CD4-positive, alpha-beta T cell treated with Interferon alpha-2 for 1 hour (primary cell): Measurements from ENCODE around the gene RMP24.
"Not testable (repeated sequence)": the region's sequence is repeated elsewhere in the genome, so short reads cannot be mapped to it uniquely, and the experiment has no call there.

Source experiments
- DNase-seq, 2 donors: peaks; one replicate each; pipeline ENCODE4 v3.0.0-alpha.2; 2020 to 2022

RMP24 gene

GRCh38 chr18:35972197-35973000 lies at the start of gene RMP24:
Gene RMP24 (plus strand): TSS chr18:35972679.
- DNase-seq = peak; percentile 92 to 95

DNA sequence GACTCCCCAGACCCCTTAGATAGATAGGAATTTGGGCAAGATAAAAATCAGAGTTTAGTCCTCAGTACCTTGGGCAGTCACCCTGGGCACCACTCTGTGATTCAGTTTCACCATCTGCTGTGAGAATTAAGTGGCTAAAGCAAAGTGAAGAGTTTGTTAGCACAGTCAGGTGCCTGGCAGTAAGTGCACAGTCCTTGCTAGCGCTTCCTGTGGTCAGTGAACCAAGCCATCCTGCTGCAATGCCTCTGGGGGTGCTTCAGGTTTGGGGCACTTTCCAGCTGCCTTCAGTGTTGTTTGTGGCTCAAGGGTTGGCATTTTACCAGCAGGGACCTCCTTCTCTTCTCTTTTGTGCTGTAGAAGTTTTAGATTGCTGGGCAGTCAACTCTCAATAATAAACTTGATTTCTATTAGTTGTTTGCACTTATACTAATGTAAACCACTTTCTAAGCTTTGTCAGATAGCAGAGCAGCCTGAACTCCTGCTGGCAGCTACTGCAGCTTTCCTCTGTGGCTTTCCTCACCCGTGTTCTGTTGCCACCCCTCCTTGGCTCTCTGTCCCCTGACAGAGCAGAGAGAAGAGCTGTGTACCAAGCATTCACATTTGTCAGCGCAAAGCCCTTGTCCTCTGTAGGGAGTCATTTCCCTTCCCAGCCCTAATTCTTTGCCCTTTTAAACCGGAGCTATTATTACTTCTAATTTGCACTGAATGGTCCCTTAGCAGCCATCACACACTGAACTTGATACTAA lies 48.4 kb upstream of the RMP24 start:
- DNase-seq = no peak

GRCh38 chr18:35926884-35927283 lies 45.6 kb upstream of the RMP24 start:
- no peak for DNase-seq

DNA sequence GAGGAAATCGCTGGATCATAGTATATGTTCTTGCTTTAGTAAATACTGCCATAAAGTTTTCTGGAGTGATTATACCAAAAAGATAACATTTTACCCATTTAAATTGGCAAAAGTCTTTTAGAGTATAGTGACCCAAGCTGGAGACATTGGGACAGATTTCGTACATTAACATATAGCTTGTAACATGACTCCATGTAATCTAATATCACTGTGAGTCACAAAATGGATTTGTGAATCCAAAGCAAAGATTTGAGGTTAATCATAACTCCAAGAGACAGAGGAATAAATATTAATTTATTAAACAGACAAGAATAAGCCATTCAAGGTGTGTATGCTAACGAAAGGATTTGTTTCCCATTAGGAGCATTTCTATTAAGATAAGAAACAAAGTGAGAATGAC lies 45.0 kb upstream of the RMP24 start:
- DNase-seq = no peak

DNA sequence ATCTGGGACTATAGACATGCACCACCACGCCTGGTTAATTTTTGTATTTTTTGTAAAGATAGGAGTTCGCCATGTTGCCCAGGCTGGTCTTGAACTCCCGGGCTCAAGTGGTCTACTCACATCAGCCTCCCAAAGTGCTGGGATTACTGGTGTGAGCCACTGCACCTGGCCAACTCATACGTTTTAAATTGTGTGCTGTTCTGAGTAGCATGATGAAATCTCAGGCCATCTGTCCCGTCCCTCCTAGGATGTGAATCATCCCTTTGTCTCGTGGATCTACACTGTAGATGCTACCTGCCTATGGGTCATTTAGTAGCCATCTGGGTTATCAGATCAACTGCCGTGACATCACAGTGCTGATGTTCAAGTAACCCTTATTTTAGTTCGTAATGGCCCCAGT lies 38.5 kb upstream of the RMP24 start:
- no peak for DNase-seq

GRCh38 chr18:35934891-35935290 lies 37.6 kb upstream of the RMP24 start:
- no peak for DNase-seq

DNA sequence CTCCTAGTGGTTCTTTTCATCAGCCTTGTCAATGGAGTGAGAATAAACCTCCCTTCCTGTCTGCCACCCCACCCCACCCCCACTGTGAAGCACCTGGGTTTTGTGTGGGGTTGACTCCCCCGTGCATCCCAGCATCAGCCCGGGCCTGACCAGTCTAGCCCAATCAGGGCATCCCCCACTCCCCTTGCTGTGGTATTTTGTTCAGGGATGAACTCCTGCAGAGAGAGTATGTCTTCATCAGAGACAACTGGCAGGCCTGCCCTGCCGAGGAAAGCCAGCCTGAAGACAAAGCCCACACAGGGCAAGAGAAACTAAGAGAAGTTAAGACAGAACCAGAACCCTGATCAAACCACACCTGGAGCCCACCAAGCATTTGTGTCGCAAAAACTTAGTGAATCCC lies 36.7 kb upstream of the RMP24 start:
- DNase-seq = no peak

GRCh38 chr18:35936951-35937350 lies 35.5 kb upstream of the RMP24 start:
- DNase-seq = no peak

DNA sequence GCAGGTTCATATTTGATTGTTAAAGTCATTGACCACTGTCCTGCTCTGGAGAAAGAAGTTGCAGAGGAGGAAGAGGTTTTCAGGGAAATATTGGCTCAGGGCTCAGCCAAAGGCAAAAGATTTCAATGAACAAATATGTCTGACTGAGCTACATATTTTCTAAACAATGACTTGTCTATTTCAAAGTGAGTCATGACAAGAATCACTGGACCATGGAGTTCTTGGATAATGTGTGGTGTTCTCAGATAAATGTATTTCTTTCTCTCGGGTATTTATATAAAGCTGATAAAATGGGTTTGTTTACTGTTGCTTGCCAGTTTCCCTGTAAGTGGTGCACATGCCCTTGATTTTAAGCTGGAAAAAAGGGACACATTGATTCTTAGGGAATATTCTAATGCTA lies 34.3 kb upstream of the RMP24 start:
- no peak for DNase-seq

GRCh38 chr18:35938562-35938961 lies 33.9 kb upstream of the RMP24 start:
- DNase-seq = no peak

DNA sequence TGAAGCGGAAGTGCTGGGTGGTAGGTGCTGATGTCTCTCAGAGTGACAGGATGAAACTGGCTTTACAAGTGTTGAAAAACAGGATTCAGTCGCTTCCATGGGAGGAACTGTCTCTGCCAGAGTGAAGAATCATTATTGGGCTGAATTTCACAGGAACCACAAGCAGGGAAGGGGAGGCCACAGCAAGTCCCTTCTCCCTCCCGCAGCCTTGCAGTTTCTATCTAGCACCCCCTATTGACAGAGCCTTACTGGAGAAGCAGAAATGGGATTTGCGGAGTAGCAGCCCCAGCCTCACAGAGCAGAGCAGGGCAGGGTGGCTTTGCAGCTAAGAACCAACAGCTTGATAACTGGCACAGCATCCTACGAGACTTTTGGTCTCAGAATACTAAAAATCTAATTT lies 33.3 kb upstream of the RMP24 start:
- DNase-seq = no peak

DNA sequence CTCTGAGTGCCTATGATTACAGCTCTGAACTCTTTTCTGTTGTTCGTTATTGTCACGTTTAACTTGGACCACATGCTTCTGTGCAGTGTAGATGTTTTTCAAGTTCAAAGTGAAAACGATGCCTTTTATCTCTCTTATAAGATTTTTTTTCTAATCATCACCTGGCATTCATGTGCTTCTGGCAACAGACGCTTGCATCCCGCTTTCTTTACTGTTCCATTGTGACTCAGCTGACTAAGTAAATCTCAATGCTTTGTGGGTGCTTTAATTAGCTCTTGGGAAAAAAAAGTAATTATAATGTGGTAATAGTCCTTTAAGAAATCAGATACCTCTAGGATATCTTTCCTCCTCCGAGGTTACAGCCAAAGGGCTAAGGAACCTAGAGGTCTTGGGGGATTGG lies 31.2 kb upstream of the RMP24 start:
- DNase-seq = no peak

DNA sequence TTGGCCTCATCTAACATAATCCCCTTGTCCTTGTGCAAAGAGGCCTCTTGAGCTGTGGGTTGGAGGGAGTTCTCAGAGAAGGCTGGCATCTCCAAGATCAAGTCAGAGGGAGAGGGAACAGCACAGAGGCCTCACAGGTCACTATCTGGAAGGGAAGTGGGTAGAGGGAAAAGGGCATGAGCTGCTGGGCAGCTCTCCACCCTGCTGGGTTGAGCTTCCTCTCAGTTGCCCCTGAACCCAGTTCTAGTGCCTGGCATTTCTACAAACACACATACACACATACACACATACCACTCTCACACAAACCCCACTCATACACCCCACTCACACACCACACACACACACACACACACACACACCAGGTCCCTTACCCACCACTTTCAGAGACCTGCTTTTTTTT lies 30.3 kb upstream of the RMP24 start:
- DNase-seq = no peak

DNA sequence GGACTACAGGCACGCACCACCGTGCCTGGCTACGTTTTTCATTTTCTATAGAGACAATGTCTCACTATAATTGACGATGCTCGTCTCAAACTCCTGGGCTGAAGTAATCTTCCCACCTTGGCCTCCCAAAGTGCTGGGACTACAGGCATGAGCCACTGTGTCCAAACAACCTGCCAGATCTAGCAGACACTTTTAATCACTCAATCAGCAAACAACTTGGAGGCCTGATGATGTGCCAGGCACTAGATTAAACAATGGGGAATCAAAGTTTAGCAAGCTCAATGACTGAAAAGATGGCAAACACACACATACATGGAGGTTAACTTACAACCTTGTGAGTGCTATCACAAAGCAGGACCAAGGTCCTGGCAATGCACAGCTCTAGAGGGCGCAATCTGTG lies 29.8 kb upstream of the RMP24 start:
- no peak for DNase-seq

- DNase-seq = no peak
Measured at GRCh38 chr18:35948080-35948479, 24.4 kb upstream of the RMP24 start.

DNA sequence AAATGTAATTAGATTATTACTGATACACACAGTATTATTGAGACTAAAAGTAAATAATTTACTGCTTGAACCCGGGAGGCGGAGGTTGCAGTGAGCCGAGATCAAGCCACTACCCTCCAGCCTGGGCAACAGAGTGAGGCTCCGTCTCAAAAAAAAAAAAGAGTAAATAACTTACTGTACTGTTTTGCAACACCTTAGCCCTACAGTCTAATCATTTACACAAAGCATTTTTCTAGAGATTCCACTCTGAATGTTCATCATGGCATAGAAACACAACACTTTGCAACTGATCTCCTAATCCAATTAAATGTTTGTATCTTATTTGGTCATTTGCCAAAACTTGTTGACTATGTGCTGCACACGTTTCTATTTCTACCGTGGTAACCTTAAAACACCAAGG lies 23.4 kb upstream of the RMP24 start:
- DNase-seq = no peak

DNA sequence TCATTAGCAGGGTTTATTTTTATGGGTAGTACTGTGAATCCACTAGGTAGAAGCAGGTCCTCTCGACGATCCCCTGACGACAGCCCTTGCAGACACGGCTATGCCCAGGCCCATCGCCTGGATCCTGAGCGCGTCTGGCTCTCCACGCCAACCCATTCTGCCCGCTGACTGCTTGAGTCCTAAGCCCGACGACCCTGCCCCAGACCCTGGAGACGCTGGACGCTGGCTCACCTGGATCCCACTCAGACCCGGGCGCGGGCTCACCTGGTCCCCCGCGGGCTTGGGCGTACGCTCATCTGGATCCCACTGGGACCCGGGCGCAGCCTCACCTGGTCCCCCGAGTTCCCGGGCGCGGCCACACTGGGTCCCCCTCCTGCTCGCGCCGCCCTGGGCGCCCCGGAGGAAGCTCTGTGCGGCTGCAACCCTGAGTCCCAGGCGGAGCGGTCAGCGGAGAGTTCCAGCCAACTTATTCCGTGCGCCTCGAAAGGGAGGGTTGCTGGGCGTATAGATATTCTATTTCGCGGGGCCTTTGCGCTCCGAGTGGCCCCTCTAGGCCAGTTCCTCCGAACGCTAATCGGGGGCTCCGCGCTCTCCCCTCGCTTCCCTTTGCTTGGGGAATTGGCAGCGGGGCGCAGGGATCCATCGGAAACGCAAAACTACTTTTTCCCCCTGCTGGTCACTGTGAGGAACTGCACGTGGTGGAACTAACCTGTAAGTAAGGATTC lies 22.4 kb upstream of the RMP24 start:
- peak; percentile 50 to 68 for DNase-seq

- DNase-seq = no peak
Measured at GRCh38 chr18:35950628-35950982, 21.9 kb upstream of the RMP24 start.

- no peak for DNase-seq
Measured at GRCh38 chr18:35953688-35954087, 18.8 kb upstream of the RMP24 start.

DNA sequence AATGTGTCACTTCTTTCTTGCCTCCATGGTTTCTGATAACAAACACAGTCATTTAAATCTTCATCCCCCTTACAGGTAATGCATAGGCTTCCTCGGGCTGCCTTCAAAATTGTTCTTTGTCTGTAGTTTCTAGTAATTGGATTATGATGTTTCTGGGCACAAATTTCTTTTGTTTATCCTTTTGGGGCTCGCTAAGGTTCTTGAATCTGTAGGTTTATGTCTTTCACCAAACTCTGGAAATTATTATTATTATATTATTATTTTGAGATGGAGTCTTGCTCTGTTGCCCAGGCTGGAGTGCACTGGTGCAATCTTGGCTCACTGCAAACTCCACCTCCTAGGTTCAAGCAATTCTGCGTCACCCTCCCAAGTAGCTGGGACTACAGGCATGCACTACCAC lies 16.3 kb upstream of the RMP24 start:
- no peak for DNase-seq

- no peak for DNase-seq
Measured at GRCh38 chr18:35962320-35962719, 10.2 kb upstream of the RMP24 start.

- DNase-seq = no peak
Measured at GRCh38 chr18:35964319-35964718, 8.2 kb upstream of the RMP24 start.

DNA sequence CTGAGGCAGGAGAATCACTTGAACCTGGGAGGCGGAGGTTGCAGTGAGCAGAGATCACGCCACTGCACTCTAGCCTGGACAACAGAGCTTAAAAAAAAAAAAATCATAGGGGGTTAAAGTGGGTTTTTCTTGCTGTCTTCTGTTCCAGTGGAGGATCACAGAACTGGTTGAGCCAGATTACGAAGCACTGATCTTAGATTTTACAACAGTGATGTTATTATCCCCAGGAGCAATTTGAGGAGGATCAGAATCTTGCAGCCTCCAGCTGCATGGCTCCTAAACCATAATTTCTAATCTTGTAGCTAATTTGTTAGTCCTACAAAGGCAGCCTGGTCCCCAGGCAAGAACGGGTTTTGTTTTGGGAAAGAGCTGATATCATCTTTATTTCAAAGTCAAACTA lies 4.6 kb upstream of the RMP24 start:
- not testable (repeated sequence) for DNase-seq

- no peak for DNase-seq
Measured at GRCh38 chr18:35968278-35968880, 4.1 kb upstream of the RMP24 start.
